BLaER1 (cell line): ENCODE measurements around the gene ZFPL1.

ENCODE experiments used
- H3K27ac ChIP-seq: shearing (Covaris generic); formaldehyde crosslinking; 2 replicates; pipeline ENCODE4 v1.8.1; 2022
- H3K27me3 ChIP-seq: shearing (Covaris generic); formaldehyde crosslinking; 2 replicates; pipeline ENCODE4 v1.8.1; 2022
- H3K36me3 ChIP-seq: shearing (Covaris generic); formaldehyde crosslinking; 2 replicates; pipeline ENCODE4 v1.8.1; 2022
- H3K4me1 ChIP-seq: shearing (Covaris generic); formaldehyde crosslinking; 2 replicates; pipeline ENCODE4 v1.8.1; 2022
- H3K4me2 ChIP-seq: shearing (Covaris generic); formaldehyde crosslinking; 2 replicates; pipeline ENCODE4 v1.8.1; 2022
- H3K4me3 ChIP-seq: shearing (Covaris generic); formaldehyde crosslinking; 2 replicates; pipeline ENCODE4 v1.8.1; 2022
- H3K9ac ChIP-seq: shearing (Covaris generic); formaldehyde crosslinking; 2 replicates; pipeline ENCODE4 v1.8.1; 2022
- H3K9me3 ChIP-seq: shearing (Covaris generic); formaldehyde crosslinking; 2 replicates; pipeline ENCODE4 v1.8.1; 2022
- H4K20me1 ChIP-seq: shearing (Covaris generic); formaldehyde crosslinking; 2 replicates; pipeline ENCODE4 v1.8.1; 2022
- Cebpa-rat ChIP-seq: shearing (Covaris generic); IDR thresholded peaks from 2 replicates; pipeline ENCODE4 v1.8.1; 2022

ZFPL1 gene

DNA sequence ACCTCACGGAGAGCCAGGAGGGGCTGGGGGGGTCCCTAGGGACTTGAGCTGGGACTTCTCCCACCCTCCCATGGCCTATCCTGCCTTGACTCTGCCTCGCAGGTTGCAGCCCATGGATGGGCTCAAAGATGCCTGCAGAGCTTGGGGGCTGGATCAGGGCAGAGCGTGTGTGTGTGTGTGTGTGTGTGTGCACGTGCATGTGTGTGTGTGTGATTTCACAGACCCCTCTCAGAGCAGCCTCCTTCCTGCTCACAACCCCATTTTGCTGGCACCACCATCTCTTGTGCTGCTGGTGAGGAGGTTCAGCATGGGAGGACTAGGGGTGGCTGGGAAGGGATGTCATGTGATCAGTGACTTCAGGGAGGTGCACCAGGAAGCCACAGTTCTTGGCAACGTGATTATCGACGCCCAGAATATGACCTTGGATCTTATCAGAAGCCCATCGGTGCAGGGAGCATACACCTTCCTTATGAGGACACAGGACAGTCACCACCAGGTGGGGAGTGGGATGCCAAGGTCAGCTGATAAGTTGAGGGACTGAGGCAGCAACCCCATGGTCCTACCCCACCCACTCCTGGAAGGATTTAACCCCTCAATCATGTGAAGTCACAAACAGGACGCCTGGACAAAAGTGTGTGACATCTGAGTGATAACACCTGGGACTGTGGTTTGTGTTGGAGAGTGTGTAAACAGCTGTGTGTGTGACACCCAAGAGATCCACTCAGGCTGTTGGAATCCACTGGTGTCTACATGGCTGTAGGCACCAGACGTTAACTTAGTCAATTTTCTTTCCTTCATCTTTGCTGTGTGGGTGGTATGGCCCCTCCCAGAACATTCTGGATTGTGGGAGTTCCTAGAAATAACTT, 23.8 kb upstream of the ZFPL1 start:
- Histone ChIP-seq H3K9ac (no peak overlapping the region), H3K9me3 (no peaks in the 10 kb centered on the region), H3K4me2 (peak overlapping the region; percentile 19; the same call in 1 of the 2 replicates), H3K4me1 (peaks cover 36% of the 10 kb centered on the region), H4K20me1 (no peaks in the 10 kb centered on the region), H3K27ac (no peak overlapping the region), H3K36me3 (no peaks in the 10 kb centered on the region), H3K27me3 (no peaks in the 10 kb centered on the region), H3K4me3 (no peak overlapping the region)
- TF ChIP-seq Cebpa-rat = no peak

DNA sequence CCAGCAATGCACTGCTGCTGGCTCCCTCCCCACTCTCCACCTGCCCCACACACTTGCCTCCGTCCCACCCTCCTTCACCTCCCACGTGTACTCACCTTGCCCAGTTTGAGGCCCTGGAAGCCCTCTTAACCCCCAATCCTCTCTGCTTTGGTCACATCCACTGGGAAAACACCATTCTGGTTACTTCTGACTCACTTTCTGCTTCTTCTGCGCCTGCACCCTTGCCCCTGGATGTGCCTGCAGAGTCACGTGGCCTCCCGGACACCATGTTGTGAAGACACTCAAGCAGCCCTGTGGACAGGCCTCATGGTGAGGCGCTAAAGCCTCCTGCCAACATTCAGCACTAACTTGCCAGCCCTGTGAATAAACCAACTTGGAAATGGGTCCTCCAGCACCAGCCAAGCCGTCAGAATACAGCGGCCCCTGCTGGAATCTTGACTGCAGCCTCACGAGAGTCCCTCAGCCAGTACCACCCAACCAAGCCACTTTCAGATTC, 23.1 kb upstream of the ZFPL1 start:
- TF ChIP-seq Cebpa-rat = no peak
- no peaks in the 10 kb centered on the region for H3K9me3 ChIP-seq

DNA sequence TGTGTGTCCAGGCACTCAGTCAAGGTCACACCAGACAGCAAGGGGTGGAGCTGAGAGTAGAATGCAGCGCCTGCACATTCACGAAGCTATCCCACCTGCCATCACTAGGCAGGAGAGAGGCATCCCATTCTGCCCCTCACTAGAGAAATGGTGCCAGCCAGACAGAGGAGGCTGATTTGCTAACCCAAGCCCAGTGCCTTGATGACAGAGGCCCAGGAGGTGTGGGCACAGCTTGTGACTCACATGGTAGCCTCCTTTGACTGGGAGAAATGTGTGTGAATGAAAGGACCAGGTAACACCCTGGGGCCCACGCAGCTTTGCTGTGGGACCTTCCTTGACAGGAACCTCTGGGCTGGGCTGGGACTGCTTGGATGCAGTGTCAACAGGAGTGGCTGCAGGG, 20.5 kb upstream of the ZFPL1 start:
- TF ChIP-seq Cebpa-rat = no peak
- Histone ChIP-seq H3K4me3 (no peak overlapping the region), H3K27ac (no peak overlapping the region), H3K36me3 (no peaks in the 10 kb centered on the region), H3K9ac (no peak overlapping the region), H3K9me3 (no peaks in the 10 kb centered on the region), H3K27me3 (no peaks in the 10 kb centered on the region), H3K4me2 (no peak overlapping the region), H4K20me1 (no peaks in the 10 kb centered on the region), H3K4me1 (peaks cover 36% of the 10 kb centered on the region)

More for the DNA sequence above, 23.1 kb upstream of the ZFPL1 start:
- Histone ChIP-seq H3K27ac (no peak overlapping the region), H3K4me2 (peak overlapping the region; percentile 9; the same call in 1 of the 2 replicates), H3K27me3 (no peaks in the 10 kb centered on the region), H3K4me3 (no peak overlapping the region), H3K9ac (no peak overlapping the region), H4K20me1 (no peaks in the 10 kb centered on the region), H3K4me1 (peaks cover 36% of the 10 kb centered on the region), H3K36me3 (no peaks in the 10 kb centered on the region)

DNA sequence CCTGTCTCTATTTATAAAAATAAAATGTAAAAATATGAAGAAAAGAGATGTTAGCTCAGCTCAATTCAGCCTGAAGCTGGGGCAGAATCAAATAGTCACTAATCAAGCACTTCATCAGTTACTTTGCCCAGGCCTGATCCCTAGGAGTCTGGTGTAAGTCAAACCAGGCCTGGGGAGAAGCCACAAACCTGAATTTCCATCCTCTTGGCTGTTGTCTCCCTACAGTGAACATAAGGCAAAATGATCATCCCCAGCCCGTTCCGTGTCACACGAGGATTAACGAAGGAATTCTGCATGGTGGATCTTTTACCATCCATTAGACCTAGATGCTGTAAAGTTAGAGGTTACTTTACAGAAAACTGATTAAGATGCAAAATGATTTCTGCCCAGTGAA, 19.2 kb upstream of the ZFPL1 start:
- no peaks in the 10 kb centered on the region for H3K27me3 ChIP-seq
- H3K27ac ChIP-seq = no peak overlapping the region
- no peaks in the 10 kb centered on the region for H4K20me1 ChIP-seq
- peaks cover 32% of the 10 kb centered on the region for H3K4me1 ChIP-seq
- H3K4me2 ChIP-seq = no peak overlapping the region
- H3K4me3 ChIP-seq = no peak overlapping the region
- H3K36me3 ChIP-seq = no peaks in the 10 kb centered on the region
- H3K9me3 ChIP-seq = no peaks in the 10 kb centered on the region
- no peak for TF ChIP-seq Cebpa-rat
- H3K9ac ChIP-seq = no peak overlapping the region

DNA sequence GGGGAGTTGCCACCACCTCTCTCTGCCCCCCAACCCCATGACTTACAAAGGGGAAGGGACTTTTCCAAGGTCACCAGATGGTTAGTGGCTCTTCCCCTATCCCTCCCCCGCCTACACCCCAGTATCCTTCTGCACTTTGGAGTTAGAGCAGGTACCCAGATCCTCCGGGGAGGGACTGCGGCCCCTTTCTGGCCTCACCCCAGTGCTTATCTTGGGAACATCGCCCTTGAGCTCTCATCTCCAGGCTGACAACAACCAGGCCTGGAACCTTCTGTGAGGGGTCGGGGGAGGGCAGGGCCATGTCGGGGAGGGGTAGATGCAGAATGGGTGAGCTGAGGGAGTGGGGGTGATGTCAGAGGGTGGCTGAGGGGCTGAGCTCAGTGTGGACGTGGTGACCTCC, 18.2 kb upstream of the ZFPL1 start:
- Histone ChIP-seq H4K20me1 (no peaks in the 10 kb centered on the region), H3K4me1 (peaks cover 22% of the 10 kb centered on the region), H3K4me3 (no peak overlapping the region), H3K4me2 (no peak overlapping the region), H3K27ac (no peak overlapping the region; the same call in 1 of the 2 replicates), H3K9ac (no peak overlapping the region), H3K9me3 (no peaks in the 10 kb centered on the region), H3K27me3 (no peaks in the 10 kb centered on the region), H3K36me3 (no peaks in the 10 kb centered on the region)
- no peak for TF ChIP-seq Cebpa-rat

DNA sequence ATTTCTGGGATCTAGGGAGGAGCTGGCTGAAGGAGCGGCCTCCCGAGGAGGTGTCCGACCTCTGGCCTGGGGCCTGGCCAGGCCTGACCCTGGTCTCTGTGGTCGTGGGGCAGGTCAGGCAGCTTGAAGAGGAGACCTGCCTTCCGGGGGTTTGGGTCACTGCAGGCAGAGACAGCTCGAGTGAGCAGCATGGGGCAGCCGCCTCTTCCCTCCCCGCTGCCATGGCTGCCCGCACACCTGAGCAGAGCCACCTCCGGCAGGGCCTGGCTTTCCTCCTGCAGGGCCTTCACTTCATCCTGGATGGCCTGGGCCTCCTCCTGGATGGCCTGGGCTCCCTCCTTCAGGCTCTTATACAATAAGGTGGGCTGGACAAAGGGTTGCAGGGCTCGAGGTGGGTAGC, 17.7 kb upstream of the ZFPL1 start:
- Histone ChIP-seq H3K36me3 (no peaks in the 10 kb centered on the region), H3K4me1 (peaks cover 17% of the 10 kb centered on the region), H3K27ac (peak overlapping the region; percentile 12), H3K27me3 (no peaks in the 10 kb centered on the region), H3K4me2 (no peak overlapping the region), H3K4me3 (no peak overlapping the region; the same call in 1 of the 2 replicates), H3K9me3 (no peaks in the 10 kb centered on the region), H3K9ac (peak overlapping the region; percentile 38; the same call in 1 of the 2 replicates), H4K20me1 (no peaks in the 10 kb centered on the region)
- no peak for TF ChIP-seq Cebpa-rat

DNA sequence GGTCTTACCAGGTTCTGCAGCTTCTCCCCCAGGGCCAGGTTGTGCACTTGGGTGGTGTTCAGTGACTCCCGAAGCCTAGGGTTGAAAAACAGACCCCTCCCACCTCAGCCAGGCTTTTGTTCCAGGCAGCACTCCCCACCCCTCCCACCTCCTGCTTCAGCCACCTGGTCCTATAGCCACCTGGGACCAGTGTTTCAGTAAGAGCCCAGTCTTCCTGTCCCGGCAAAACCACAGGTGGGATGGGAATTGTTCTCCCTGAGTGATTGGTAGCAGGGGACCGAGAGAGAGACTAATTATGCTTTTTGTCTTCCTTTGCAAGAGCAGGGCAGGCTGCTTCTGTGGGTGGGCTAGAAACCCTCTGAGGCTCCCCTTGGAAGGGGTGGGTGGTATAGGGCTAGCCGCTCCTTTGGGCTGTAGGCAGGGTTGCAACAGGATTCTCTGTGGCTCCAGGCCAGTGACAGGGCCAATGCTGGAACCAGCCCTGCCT, 17.2 kb upstream of the ZFPL1 start:
- no peaks in the 10 kb centered on the region for H3K9me3 ChIP-seq
- peak overlapping the region; percentile 38; the same call in 1 of the 2 replicates for H3K9ac ChIP-seq
- TF ChIP-seq Cebpa-rat = no peak
- no peaks in the 10 kb centered on the region for H4K20me1 ChIP-seq
- peaks cover 12% of the 10 kb centered on the region for H3K4me1 ChIP-seq
- H3K36me3 ChIP-seq = no peaks in the 10 kb centered on the region
- peak overlapping the region; percentile 12 for H3K27ac ChIP-seq
- H3K4me2 ChIP-seq = no peak overlapping the region
- no peak overlapping the region; the same call in 1 of the 2 replicates for H3K4me3 ChIP-seq
- H3K27me3 ChIP-seq = no peaks in the 10 kb centered on the region

DNA sequence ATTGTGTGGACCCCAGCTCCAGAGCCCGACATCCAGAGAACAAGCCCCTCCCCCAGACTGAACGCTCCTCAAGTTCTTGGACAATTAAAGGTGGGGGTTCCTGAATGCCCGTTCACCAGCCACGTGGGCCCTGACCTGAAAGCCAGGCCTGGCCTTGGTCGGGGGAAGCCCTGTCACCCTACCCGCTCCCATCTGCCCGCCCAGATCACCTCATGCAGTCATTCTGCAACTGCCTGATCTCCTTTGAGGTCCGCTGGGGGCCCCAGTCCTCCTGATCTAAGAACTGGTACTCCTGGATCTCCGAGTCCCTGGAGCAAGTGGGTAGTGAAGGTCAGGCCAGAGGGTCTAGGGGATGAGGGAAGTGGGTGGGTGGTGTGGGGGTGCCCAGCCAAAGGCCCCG, 16.6 kb upstream of the ZFPL1 start:
- H3K9me3 ChIP-seq = no peaks in the 10 kb centered on the region
- H3K4me3 ChIP-seq = no peak overlapping the region; the same call in 1 of the 2 replicates
- H3K4me2 ChIP-seq = no peak overlapping the region
- H3K27ac ChIP-seq = peak overlapping the region; percentile 12
- 0 out of 2 replicates have a peak, but pooled peaks cover 6% of the 10 kb centered on the region for H3K4me1 ChIP-seq
- no peaks in the 10 kb centered on the region for H3K27me3 ChIP-seq
- no peaks in the 10 kb centered on the region for H3K36me3 ChIP-seq
- no peak for TF ChIP-seq Cebpa-rat
- no peaks in the 10 kb centered on the region for H4K20me1 ChIP-seq
- H3K9ac ChIP-seq = no peak overlapping the region

DNA sequence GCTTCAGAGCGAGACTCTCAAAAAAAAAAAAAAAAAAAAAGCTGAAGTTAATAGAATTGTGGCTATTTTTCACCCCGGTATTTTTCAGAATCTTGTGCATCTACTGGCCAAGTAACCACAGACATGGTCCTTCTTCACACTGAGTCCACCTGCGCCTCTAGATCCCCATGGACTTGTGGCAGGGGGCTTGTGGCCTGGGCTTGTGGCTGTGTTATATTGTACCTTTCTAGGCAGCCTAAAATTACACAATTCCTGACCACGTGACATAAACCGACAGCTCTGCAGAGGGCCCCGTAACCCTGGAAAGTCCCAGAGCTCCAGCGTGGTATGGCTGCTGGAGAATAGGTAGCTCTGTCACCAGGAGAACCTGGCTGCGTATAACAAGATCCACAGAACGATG, 14.8 kb upstream of the ZFPL1 start:
- Histone ChIP-seq H3K4me2 (no peak overlapping the region), H3K4me1 (no peaks in the 10 kb centered on the region), H3K36me3 (no peaks in the 10 kb centered on the region), H3K9ac (no peak overlapping the region), H3K9me3 (no peaks in the 10 kb centered on the region), H3K27me3 (no peaks in the 10 kb centered on the region), H3K4me3 (no peak overlapping the region), H4K20me1 (no peaks in the 10 kb centered on the region), H3K27ac (no peak overlapping the region)
- no peak for TF ChIP-seq Cebpa-rat
